Measurements from ENCODE around the gene PDE9A.

- TF ChIP-seq, protein P1, sequence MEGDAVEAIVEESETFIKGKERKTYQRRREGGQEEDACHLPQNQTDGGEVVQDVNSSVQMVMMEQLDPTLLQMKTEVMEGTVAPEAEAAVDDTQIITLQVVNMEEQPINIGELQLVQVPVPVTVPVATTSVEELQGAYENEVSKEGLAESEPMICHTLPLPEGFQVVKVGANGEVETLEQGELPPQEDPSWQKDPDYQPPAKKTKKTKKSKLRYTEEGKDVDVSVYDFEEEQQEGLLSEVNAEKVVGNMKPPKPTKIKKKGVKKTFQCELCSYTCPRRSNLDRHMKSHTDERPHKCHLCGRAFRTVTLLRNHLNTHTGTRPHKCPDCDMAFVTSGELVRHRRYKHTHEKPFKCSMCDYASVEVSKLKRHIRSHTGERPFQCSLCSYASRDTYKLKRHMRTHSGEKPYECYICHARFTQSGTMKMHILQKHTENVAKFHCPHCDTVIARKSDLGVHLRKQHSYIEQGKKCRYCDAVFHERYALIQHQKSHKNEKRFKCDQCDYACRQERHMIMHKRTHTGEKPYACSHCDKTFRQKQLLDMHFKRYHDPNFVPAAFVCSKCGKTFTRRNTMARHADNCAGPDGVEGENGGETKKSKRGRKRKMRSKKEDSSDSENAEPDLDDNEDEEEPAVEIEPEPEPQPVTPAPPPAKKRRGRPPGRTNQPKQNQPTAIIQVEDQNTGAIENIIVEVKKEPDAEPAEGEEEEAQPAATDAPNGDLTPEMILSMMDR (IDR thresholded peaks at IDR 0.05), result no peak
- no peak for TF ChIP-seq POLR2A (IDR thresholded peaks at IDR 0.05)
- no peak for TF ChIP-seq EP300 (IDR thresholded peaks at IDR 0.05)
Measured at GRCh38 chr21:42651515-42652401, 1.7 kb upstream of the PDE9A start.
